HG02938 (cell line): ENCODE data around the gene TSPO.
"Not testable (repeated sequence)": the region's sequence is repeated elsewhere in the genome, so short reads cannot be mapped to it uniquely, and the experiment has no call there.

ENCODE experiments used
- ATAC-seq: cut with Tn5 transposase; IDR thresholded peaks from one replicate; pipeline ENCODE4 v1.9.1; 2021; ENCODE audit warnings: mild to moderate bottlenecking, moderate library complexity; ENCODE audit not compliant: unreplicated experiment

Gene TSPO

DNA sequence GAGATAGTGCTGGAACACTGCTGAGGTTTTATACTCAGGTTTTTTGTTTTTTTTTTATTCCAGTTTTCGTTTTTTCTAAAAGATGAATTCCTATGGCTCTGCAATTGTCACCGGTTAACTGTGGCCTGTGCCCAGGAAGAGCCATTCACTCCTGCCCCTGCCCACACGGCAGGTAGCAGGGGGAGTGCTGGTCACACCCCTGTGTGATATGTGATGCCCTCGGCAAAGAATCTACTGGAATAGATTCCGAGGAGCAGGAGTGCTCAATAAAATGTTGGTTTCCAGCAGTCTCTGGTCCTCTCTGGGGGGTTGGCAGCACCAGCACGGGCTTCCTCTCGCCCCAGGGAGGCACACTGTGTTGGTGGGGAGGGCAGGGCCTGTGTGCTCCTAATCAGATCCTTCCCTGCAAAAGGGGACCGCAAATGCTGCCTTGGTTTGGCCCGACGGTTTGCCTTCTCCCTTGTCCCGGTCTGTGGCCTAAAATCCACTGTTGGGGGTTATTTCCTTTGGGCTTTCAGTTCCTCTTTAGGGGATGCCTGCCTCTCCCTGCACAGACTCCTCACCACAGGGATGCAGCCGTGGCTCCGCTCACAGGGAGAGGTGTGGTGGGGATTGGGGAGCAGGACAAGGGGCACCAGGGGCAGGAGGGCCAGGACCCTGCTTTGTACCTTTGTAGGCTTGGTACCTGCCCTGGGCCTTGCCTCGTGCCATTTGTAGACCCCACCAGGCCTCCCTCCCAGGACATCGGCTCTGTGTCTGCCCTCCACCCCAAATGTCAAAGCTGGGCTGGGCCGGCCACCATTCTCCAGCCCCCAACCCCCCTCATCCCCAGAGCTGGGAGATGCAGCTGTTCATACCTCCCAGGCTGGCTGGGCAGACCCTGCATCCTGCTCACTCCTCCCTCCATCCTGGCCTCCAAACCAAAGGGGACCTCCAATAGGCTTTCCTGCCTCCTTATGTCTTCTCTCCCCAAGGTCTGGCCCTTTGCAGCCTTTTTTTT lies 21.6 kb upstream of the TSPO start:
- ATAC-seq: no peak

DNA sequence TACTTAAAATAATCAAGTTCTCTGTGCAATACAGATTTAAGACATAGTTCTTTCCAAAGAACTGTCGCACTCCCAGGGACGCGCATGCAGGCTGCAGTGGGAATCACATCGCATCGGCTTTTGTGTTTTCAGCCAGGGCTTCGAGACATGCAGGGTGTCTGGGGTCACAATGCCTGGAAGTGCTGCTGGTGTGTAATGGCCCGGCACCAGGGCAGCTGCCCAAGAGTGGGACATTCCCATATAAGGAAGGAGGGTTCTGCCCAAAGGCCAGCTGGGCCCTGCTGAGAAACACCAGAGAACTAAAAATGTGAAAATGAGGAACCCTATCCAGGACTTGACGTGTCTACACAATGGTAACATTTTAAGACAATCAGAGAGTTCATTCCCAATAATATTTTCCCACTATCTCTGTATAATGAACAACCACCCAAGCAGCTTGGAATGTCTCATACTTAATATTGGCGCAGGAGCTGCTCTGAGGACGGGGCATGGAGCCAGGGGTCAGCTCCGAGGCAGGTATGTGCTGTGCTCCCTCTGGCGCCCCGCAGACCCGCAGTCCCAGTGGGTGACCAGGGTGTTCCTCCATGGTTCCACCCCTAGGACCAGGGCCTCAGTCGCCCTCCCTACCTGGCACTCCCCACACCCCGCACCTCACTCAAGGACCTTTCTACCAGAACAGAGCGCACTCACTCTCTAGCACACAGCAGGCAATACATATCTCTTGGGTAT lies 19.4 kb upstream of the TSPO start:
- ATAC-seq: no peak

DNA sequence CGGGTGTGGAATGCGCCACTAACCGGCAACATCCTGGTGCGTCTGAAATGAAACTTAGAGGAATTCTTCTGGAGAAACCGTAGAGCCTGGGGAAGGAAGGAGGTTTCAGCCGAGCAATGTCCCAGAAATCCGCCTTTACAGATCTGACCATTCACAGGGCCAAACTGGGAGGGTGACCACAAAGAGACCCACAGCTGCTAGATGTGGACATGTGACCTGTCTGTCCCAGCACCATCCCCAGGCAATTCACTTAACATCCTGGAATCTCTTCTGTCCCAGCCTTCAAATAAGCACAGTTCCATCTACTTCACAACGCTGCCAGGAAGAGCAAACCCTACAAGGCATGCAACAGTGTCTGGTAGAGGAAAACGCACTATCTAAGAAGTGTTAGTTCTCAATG lies 18.0 kb upstream of the TSPO start:
- no peak for ATAC-seq

DNA sequence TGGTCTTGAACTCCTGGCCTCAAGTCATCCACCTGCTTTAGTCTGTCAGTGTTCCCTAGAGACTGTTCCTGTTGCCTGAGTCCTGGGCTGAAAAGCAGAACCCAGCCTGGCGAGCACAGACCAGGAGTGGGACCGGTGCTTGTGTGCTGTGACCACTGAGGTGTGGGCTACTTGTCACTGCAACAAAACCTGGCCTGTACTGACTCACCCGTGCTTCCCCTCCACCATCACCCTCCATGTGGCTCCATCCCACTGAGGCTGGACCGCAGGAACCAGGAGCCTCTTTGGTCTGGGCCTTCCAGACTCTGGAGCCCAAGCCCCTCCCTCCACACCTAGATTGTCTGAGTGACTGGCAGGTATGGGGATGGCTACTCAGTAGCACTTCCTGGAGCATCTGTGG lies 16.8 kb upstream of the TSPO start:
- ATAC-seq: no peak

DNA sequence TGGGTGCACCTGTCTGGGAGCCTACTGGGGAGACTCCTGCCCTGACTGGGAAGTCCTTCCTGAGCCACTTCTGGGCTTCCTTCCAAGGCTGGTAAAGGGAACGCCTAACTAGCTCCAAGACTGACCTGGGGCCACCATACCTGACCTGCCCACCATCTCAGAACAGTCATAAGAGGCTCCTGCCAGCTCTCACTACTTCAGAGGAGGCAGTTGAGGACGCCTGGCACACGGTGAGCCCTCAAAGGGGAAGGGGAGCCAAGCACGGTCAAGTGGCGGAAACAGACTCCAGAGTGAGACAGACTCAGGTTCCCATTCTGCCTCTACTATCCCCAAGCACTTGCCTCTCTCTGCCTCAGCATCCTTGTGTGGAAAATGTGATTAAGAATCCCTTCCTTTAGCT lies 15.8 kb upstream of the TSPO start:
- ATAC-seq: no peak

DNA sequence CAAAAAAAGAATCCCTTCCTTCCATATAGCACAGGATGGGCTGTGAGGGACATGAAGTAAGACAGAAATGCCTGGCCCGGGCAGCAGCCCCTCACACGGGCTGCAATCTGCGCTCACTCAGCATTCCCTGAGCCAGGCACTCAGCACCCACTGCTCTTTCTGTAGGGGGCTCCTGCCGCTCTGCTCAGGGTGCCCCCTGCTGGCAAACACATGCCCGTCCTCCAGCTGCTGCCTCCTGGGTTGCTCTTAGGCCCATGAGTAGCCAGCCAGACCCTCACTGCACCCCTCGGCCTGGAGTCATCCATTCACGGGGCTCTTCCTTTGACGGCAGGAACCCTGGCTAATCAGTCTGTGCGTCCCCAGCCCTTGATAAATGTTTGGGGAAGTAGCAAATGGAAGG lies 15.1 kb upstream of the TSPO start:
- no peak for ATAC-seq

DNA sequence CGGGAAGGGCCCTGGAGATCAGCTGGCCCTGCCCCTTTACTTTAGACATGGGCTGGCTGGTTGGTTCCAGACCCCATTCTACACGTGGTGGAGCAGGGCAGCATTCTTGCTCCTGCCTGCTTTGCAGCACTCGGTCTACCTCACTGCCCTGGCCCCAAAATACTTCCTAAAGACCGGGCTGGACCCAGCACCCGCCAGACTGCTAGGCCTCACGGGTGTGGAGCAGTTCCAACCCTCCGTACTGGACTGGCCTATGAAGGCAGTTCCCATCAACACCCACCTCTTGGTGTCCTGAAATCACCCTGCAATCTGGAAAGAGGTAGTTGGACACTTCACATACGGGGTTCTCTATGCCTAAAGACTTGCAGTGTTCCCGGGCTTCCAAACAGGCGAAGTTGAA lies 14.6 kb upstream of the TSPO start:
- no peak for ATAC-seq

DNA sequence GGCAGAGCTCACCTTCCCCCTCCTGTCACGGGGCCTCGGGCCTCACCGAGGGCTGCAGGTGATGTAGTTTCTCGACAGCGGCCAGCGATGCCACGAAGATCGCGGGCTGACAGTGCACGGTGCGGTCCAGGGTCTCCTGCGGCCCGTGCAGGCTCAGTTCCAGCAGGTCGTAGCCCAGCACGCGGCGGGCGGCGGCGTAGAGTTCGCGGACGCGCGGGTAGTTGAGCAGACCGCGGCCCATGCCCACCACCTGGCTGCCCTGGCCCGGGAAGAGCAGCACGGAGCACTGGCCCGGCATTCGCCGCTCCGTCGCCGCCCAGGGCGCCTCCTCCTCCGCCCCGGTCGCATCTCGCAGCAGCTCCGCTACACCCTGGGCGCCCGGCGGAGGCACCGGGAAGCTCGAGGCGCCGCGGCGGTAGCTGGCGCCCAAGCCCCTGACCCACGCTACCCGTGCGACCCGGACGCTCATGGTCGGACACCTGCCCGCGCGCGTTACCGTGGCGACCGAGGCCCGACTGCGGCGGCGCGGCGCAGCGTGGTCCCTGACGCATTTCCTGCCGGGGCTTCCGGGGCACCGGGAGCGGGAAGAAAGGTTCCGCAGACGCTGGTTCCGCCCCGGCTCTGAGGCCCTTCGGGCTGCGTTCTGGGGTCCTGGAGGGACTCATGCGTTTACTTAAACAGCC lies 8.3 kb upstream of the TSPO start, which contains the start of gene MCAT:
Gene MCAT (minus strand): TSS at position 519 of the 683 bp plus-strand sequence. CDS start 50 bp downstream, at position 469.
- ATAC-seq: no peak

DNA sequence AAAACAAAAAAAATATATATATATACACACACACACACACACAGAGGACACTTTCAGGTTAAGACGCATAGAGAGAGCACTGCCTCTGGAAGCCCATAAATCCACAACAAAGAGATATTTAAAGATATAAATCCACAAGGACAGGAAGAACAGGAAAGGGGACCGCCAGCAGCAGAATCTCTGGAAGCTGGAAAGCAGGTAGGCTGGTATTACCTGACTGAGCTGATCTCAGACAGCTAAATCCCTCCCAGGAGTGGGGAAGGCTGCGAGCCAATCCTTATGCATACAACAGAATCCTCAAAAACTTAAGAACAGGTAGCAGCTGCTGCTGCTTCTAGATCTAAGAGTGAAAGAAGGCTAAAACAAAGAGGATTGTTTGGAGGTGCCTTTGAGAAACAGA lies 6.4 kb upstream of the TSPO start:
- ATAC-seq: no peak

DNA sequence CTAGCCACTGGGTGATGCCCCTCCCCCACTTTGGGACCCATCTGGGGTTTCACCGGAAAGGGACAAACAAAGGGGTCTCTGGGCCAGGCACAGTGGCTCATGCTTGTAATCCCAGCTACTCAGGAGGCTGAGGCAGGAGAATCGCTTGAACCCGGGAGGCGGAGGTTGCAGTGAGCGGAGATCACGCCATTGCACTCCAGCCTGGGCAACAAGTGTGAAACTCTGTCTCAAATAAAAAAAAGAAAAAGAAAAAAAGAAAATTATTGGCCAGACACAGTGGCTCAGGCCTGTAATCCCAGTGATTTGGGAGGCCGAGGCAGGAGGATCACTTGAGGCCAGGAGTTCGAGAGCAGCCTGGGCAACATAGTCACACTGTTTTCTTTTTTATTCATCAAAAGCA lies 6.0 kb upstream of the TSPO start:
- ATAC-seq: not testable (repeated sequence)

DNA sequence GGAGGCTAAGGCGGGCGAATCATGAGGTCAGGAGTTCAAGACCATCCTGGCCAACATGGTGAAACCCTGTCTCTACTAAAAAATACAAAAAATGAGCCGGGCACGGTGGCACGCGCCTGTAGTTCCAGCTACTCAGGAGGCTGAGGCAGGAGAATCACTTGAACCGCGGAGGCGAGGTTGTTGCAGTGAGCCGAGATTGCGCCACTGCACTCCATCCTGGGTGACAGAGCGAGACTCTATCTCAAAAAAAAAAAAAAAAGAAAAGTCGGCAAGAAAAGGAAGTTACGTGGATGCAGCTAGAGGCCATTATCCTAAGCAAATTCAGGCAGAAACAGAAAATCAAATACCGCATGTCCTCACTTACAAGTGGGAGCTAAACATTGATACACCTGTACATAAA lies 5.0 kb upstream of the TSPO start:
- ATAC-seq: not testable (repeated sequence)

DNA sequence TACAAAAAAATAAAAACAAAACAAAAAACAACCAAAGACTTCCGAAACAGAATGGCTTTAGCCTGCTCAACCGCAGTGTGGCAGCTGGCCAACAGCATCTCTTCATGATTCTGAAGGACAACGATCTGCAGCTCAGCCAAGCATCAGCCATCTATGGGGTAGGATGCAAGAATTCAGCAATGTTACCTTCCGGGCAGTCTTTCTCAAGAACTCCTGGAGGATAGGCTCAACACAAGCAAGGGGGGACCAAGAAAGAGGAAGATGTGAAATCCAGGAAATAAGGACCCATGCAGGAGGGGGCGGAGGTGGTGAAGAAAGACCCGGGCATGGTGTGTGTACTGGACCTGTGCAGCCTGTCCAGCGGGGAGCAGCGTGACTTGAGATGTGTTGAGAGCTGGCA lies 3.5 kb upstream of the TSPO start:
- ATAC-seq: no peak

DNA sequence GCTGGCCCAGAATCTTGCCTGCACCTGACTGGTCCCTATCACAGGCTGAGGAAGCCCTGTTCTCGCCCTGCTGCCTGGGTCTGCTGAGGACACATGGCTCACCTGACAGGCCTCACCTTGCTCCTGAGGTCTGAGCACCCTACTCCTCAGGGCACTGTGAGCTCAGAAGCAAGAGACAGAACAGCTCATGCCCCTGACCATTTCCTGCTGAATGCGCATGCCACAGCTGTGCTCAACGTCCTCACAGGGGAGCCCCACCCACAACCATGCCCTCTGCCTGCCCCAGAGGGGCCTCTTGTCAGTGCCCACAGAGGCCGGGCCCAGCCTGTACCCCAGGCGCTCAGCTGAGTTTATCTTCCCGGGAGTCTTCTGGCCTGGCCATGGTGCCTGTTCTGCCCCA lies 2.8 kb upstream of the TSPO start:
- ATAC-seq: no peak

DNA sequence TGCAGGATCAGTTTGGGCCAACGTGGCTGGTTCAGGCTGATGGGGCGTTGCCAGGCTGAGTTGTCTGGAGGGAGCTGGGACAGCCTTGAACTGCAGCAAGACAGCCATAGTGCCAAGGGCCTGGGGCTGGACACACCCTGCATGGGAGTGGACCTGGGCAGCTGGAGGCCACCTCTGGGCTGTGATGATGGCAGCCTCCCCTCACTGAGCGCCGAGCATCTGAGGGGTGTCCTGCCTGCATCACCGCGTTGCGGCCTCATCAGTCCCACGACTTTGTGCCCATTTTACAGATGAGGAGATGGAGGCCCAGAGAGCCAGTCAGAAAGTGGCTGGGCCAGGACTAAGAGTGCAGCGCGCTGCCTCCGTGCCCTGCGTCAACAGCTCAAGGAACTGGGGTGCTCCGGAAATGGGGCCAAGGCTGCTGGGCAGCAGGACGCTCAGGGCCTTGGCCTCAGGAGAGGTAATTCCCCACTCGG lies 590 bp upstream of the TSPO start:
- no peak for ATAC-seq

DNA sequence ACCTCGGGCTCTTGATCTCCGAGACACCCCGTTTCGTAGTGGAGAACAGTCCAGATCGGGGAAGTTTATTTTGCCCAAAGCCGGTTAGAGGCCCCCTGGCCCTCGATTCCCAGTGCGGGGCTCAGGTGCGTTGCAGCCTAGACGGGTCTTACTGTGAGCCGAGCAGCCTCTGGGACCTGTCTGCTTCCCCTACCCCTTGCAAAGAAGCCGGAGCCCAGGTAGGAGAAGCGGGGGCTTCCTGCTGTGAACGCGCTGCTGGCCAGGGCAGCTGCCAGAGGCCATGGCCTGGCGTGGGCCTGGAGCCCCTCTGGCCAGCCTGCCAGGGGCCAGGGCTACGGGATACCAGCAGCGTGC lies 621 bp downstream of the TSPO start:
- no peak for ATAC-seq

DNA sequence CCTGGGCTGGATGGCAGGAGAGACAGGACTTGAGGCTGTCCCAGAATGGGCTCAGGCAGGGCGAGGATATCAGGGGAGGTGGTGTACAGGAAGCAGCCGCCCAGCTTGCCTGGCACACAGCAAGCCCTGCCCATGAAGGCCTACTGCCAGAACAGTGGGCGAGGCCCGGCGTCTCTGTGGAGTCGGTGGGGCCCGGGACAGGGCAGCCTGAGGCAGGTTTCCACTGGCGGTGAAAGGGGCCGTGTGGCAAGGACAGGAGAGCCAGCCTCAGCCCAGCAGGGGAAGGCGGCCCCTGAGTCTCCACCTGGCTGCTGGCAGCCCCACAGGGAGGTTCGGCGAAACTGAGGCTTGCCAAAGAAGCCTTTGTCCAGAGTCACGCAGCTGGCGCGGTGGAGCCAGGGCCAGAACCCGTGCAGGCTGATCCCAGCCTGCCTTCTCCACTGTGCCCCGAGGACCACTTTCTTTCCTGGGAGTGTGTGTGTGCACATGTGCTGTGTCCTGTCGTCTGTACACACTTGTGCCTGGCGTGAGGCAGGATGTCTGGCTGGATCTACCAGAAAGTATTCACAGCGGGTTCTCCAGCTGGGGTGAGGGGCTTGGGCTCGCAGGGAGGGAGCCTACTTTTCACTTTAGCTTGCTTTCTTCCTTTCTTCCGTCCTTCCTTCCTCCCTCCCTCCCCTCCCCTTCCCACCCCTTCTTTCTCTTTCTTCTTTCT lies 1.2 kb downstream of the TSPO start:
- ATAC-seq: no peak

DNA sequence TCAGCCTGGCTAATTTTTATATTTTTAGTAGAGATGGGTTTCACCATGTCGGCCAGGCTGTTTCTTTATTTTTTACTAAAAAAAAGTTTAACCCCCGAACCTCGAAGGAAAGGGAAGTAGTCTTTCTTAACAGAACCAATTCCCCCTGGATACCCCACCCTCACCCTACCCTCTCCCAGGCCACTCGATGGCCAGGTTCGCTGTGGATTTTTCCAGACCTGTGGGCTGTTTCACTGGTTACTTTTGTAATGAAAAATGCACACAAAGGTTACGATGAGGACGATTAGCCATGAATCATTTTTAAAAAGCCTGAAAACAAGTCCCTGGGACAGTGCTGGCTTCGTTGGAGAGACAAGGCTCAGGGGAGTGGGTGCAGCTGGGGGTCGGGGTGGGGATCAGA lies 2.5 kb downstream of the TSPO start:
- no peak for ATAC-seq

DNA sequence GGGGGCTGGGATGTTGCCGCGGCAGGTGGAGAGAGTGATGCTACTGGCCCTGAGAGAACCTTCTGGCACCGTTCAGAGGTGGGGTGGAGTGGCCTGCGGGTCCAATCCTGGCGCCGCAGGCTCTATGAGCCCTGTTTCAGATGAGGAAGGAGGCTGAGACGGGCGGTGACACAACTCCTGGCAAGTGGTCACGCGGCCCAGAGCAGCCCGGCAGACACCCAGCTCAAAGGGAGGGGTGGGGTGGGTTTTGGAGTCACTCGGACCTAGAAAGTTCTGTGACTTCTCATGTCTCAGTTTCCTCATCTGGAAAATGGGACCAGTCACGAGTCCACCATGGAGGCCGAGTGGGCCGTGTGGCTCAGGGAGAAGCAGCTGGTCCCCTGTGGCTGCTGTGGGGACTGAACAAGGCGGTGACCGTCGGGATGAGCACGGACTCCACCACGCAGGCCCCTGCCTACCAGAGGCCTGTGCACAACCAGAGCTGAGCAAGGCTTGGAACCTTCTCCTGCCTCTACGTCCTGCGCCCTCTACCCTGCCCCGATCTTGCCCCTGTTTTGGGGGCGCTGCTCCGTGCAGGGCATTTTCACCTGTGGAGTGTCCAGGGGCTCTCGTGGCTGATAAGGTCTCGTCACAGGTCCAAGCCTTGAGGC lies 3.7 kb downstream of the TSPO start:
- no peak for ATAC-seq

DNA sequence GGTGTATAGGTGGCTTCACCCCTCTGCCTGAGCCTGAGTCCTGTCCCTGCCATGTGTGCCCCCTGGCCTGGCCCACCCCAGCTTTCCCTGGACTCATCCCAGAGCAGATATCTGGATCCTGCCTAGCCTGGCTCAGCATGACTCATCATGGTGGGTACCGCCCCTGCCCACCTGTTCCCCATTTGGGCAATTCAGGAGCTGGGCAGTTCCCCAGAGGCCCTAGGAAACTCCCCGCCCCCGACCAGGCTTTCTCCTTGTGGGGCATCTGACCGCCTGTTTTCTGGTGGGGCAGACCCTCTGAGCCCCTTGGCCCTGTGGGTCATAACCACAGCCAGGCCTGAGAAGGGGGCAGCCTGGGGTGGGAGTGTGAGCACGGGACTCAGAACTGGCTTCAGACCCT lies 4.4 kb downstream of the TSPO start:
- ATAC-seq: no peak

DNA sequence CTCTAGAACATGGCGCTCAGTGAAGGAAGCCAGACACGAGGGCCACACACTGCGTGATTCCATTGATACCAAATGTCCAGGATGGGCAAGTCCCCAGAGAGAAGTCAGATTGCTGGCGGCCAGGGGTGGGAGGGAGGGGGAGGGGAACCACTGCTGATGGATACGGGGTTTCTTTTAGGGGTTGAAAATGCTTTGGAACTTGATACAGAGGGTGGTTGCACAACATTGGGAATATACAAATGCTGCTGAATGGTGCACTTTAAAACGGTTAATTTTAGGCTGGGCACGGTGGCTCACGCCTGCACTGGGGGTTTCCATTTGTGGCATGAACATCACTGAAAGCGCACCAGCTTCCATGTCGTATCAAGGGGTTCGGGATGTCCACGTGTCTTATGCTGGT lies 5.1 kb downstream of the TSPO start:
- ATAC-seq: no peak
